HL-60/S4 treated with phorbol 12-myristate 13-acetate at 8.2 ng/mL for 4 days and 3 days (cell line): Measurements from ENCODE around the gene SLC37A1.
"Not testable (repeated sequence)": the region's sequence is repeated elsewhere in the genome, so short reads cannot be mapped to it uniquely, and the experiment has no call there.

Experiments used
- in situ Hi-C: fragments of 300-500 bp; cut with MboI; formaldehyde crosslinking; loops from 2 replicates; pipeline ENCODE4 v1.15.0; 2022; ENCODE audit warnings: low sequenced_read_pairs

SLC37A1 gene

DNA sequence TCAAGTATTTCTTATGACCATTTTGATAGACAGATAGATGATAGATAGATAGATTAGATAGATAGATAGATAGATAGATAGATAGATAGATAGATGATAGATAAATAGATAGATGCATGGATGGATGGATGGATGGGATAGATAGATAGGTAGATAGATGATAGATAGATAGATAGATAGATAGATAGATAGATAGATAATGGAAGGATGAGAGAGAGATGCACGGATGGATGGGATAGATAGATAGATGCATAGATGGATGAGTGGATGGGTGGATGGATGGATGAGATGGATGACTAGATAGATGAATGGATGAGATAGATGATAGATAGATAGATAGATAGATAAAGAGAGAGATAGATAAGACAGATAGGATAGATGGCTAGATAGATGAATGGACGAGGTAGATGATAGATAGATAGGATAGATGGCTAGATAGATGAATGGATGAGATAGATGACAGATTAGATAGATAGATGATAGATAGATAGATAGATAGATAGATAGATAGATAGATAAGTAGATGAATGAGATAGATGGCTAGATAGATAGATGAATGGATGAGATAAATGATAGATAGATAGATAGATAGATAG, 114.9 kb downstream of the SLC37A1 start:
- in situ Hi-C loops = not testable (repeated sequence)

DNA sequence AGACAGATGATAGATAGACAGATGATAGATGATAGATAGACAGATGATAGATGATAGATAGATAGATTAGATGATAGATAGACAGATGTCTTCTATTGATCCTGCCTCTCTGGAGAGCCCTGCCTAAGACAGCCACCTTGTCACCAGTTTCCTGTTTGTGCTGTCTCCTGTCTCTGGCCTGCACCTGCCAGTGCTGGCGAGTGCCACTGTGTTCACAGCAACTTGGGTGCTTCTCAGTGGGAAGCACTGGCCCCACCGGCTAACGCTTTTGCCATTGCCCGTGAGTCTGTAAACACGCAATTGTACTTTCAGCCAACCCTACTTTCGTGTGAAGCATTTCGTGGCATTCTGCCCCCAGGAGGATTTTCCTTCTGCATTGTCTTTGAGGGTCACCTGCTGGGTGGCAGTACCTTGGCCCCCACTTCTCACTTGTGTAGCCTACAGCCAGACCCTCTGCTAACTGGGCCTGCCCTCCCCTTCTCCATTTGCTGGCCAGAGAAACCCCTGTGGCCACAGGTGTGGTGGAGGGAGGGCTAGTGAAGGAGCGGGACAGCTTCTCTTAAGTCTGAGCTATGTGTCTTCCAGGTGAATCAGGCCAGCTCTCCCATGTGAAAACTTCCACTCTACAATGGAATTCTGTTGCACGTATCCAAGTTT, 116.4 kb downstream of the SLC37A1 start:
- in situ Hi-C loops = no loop called here

DNA sequence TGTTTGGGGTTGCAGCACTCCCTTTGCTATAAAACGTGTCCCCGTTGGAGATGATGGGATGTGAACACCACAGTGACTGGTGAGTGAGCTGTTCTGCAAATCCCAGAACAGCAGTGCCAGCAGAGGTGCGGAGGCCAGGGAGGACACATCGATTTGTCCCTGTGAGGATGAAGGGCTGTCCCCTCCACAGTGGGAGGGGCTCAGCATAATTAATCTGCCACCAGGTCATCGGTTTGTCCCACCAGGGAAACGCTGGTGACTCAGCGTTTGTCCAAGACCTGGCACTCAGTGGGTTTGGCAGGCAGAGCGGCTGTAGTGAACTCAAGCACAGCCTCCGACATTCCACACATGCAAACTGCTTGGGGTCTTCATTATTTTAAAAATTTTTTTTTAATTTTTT, 117.0 kb downstream of the SLC37A1 start:
- in situ Hi-C loops = no loop called here
